ENCODE measurements around the gene NELFCD.

The NELFCD gene

GRCh38 chr20:59001068-59001448, 20.0 kb downstream of the NELFCD start:
- H3K9me3 ChIP-seq (ENCODE audit: control insufficient read depth, low read length): no peaks in the 10 kb centered on the region
- no peak overlapping the region for H4K91ac ChIP-seq (ENCODE audit: low read length)
- no peak overlapping the region for H2BK5ac ChIP-seq (ENCODE audit: low read depth, low read length, poor library complexity, severe bottlenecking)
- H3K23ac ChIP-seq (ENCODE audit: low read length in 2 of 2): no peak overlapping the region
- peaks cover 15% of the 10 kb centered on the region for H3K4me1 ChIP-seq (ENCODE audit: control insufficient read depth, insufficient read depth, low read depth, low read length)
- H2BK120ac ChIP-seq (ENCODE audit: low read depth, low read length): no peak overlapping the region
- H3K4ac ChIP-seq (ENCODE audit: low read depth in 1 of 2, low read length in 2 of 2): no peak overlapping the region
- no peak overlapping the region for H3K14ac ChIP-seq (ENCODE audit: low read length in 2 of 2)
- no peak for DNase-seq
- H3K18ac ChIP-seq (ENCODE audit: low read depth in 1 of 2, low read length in 2 of 2): no peak overlapping the region
- peaks cover 37% of the 10 kb centered on the region for H3K79me1 ChIP-seq (replicated peaks; ENCODE audit: low read length, poor library complexity, severe bottlenecking)
- H3K4me3 ChIP-seq (ENCODE audit: insufficient read depth in 1 of 2, low read depth in 1 of 2, low read length in 2 of 2): no peak overlapping the region
- no peak overlapping the region for H2AFZ ChIP-seq (ENCODE audit: low read depth, low read length)
- WGBS: 91% methylated on average over 13 of the region's 13 CpGs
- H3K9ac ChIP-seq (ENCODE audit: low read length): no peak overlapping the region
- H2BK12ac ChIP-seq (ENCODE audit: low read length in 2 of 2): no peak overlapping the region
- H2AK5ac ChIP-seq (ENCODE audit: low read length, severe bottlenecking): no peak overlapping the region
- no peak overlapping the region for H3K4me2 ChIP-seq (ENCODE audit: low read length, poor library complexity, severe bottlenecking)
- no peak overlapping the region for H2BK15ac ChIP-seq (ENCODE audit: low read depth, poor library complexity, severe bottlenecking)
- no peak overlapping the region for H4K8ac ChIP-seq (ENCODE audit: low read length)
- no peak overlapping the region for H3K27ac ChIP-seq (ENCODE audit: low read length, poor library complexity, severe bottlenecking)
- peaks cover 61 to 76% of the 10 kb centered on the region in 2 experiments for H3K36me3 ChIP-seq (ENCODE audit: control insufficient read depth in 1 of 2, insufficient read depth in 2 of 2, low read depth in 1 of 2, low read length in 2 of 2)
- no peaks in the 10 kb centered on the region for H3K27me3 ChIP-seq (ENCODE audit: control insufficient read depth in 1 of 2, insufficient read depth in 1 of 2, low read length in 2 of 2)

GRCh38 chr20:59001449-59002171, 20.6 kb downstream of the NELFCD start:
- WGBS: 95% methylated on average over 27 of the region's 27 CpGs
- Histone ChIP-seq H2AK5ac (ENCODE audit: low read length, severe bottlenecking) (no peak overlapping the region), H3K4me2 (ENCODE audit: low read length, poor library complexity, severe bottlenecking) (no peak overlapping the region), H2AFZ (ENCODE audit: low read depth, low read length) (no peak overlapping the region), H4K91ac (ENCODE audit: low read length) (no peak overlapping the region), H3K9me3 (ENCODE audit: control insufficient read depth, low read length) (no peaks in the 10 kb centered on the region), H3K27ac (ENCODE audit: low read length, poor library complexity, severe bottlenecking) (no peak overlapping the region), H3K4me3 (ENCODE audit: insufficient read depth in 1 of 2, low read depth in 1 of 2, low read length in 2 of 2) (no peak overlapping the region), H3K36me3 (ENCODE audit: control insufficient read depth in 1 of 2, insufficient read depth in 2 of 2, low read depth in 1 of 2, low read length in 2 of 2) (peaks cover 55 to 71% of the 10 kb centered on the region in 2 experiments), H3K23ac (ENCODE audit: low read length in 2 of 2) (no peak overlapping the region), H2BK120ac (ENCODE audit: low read depth, low read length) (no peak overlapping the region), H3K18ac (ENCODE audit: low read depth in 1 of 2, low read length in 2 of 2) (no peak overlapping the region), H3K4ac (ENCODE audit: low read depth in 1 of 2, low read length in 2 of 2) (no peak overlapping the region), H3K14ac (ENCODE audit: low read length in 2 of 2) (no peak overlapping the region), H4K8ac (ENCODE audit: low read length) (no peak overlapping the region), H3K4me1 (ENCODE audit: control insufficient read depth, insufficient read depth, low read depth, low read length) (peaks cover 17% of the 10 kb centered on the region), H2BK5ac (ENCODE audit: low read depth, low read length, poor library complexity, severe bottlenecking) (no peak overlapping the region), H2BK12ac (ENCODE audit: low read length in 2 of 2) (no peak overlapping the region), H2BK15ac (ENCODE audit: low read depth, poor library complexity, severe bottlenecking) (no peak overlapping the region), H3K27me3 (ENCODE audit: control insufficient read depth in 1 of 2, insufficient read depth in 1 of 2, low read length in 2 of 2) (no peaks in the 10 kb centered on the region), H3K9ac (ENCODE audit: low read length) (no peak overlapping the region), H3K79me1 (replicated peaks; ENCODE audit: low read length, poor library complexity, severe bottlenecking) (peaks cover 39% of the 10 kb centered on the region)
- no peak for DNase-seq

GRCh38 chr20:59002388-59002787, 21.3 kb downstream of the NELFCD start:
- Histone ChIP-seq H3K9ac (ENCODE audit: low read length) (no peak overlapping the region), H4K91ac (ENCODE audit: low read length) (no peak overlapping the region), H2BK5ac (ENCODE audit: low read depth, low read length, poor library complexity, severe bottlenecking) (no peak overlapping the region), H2BK12ac (ENCODE audit: low read length in 2 of 2) (no peak overlapping the region), H3K14ac (ENCODE audit: low read length in 2 of 2) (no peak overlapping the region), H3K27ac (ENCODE audit: low read length, poor library complexity, severe bottlenecking) (no peak overlapping the region), H2AK5ac (ENCODE audit: low read length, severe bottlenecking) (no peak overlapping the region), H3K27me3 (ENCODE audit: control insufficient read depth in 1 of 2, insufficient read depth in 1 of 2, low read length in 2 of 2) (no peaks in the 10 kb centered on the region), H3K23ac (ENCODE audit: low read length in 2 of 2) (no peak overlapping the region), H3K36me3 (ENCODE audit: control insufficient read depth in 1 of 2, insufficient read depth in 2 of 2, low read depth in 1 of 2, low read length in 2 of 2) (peaks cover 49 to 63% of the 10 kb centered on the region in 2 experiments), H3K4me1 (ENCODE audit: control insufficient read depth, insufficient read depth, low read depth, low read length) (peaks cover 23% of the 10 kb centered on the region), H2AFZ (ENCODE audit: low read depth, low read length) (no peak overlapping the region), H2BK120ac (ENCODE audit: low read depth, low read length) (no peak overlapping the region), H3K4ac (ENCODE audit: low read depth in 1 of 2, low read length in 2 of 2) (no peak overlapping the region), H3K4me3 (ENCODE audit: insufficient read depth in 1 of 2, low read depth in 1 of 2, low read length in 2 of 2) (no peak overlapping the region), H3K4me2 (ENCODE audit: low read length, poor library complexity, severe bottlenecking) (no peak overlapping the region), H3K9me3 (ENCODE audit: control insufficient read depth, low read length) (no peaks in the 10 kb centered on the region), H3K79me1 (replicated peaks; ENCODE audit: low read length, poor library complexity, severe bottlenecking) (peaks cover 39% of the 10 kb centered on the region), H2BK15ac (ENCODE audit: low read depth, poor library complexity, severe bottlenecking) (no peak overlapping the region), H3K18ac (ENCODE audit: low read depth in 1 of 2, low read length in 2 of 2) (no peak overlapping the region), H4K8ac (ENCODE audit: low read length) (no peak overlapping the region)
- DNase-seq: no peak
- 92% methylated on average over 7 of the region's 8 CpGs for WGBS

GRCh38 chr20:59002874-59003399, 21.9 kb downstream of the NELFCD start:
- Histone ChIP-seq H3K4me1 (ENCODE audit: control insufficient read depth, insufficient read depth, low read depth, low read length) (peaks cover 29% of the 10 kb centered on the region), H3K14ac (ENCODE audit: low read length in 2 of 2) (no peak overlapping the region), H3K9ac (ENCODE audit: low read length) (no peak overlapping the region), H3K27me3 (ENCODE audit: control insufficient read depth in 1 of 2, insufficient read depth in 1 of 2, low read length in 2 of 2) (no peaks in the 10 kb centered on the region), H2BK15ac (ENCODE audit: low read depth, poor library complexity, severe bottlenecking) (no peak overlapping the region), H3K4me2 (ENCODE audit: low read length, poor library complexity, severe bottlenecking) (no peak overlapping the region), H2AFZ (ENCODE audit: low read depth, low read length) (no peak overlapping the region), H2BK12ac (ENCODE audit: low read length in 2 of 2) (no peak overlapping the region), H2BK5ac (ENCODE audit: low read depth, low read length, poor library complexity, severe bottlenecking) (no peak overlapping the region), H4K91ac (ENCODE audit: low read length) (no peak overlapping the region), H3K18ac (ENCODE audit: low read depth in 1 of 2, low read length in 2 of 2) (no peak overlapping the region), H3K36me3 (ENCODE audit: control insufficient read depth in 1 of 2, insufficient read depth in 2 of 2, low read depth in 1 of 2, low read length in 2 of 2) (peaks cover 43 to 59% of the 10 kb centered on the region in 2 experiments), H3K27ac (ENCODE audit: low read length, poor library complexity, severe bottlenecking) (no peak overlapping the region), H3K4me3 (ENCODE audit: insufficient read depth in 1 of 2, low read depth in 1 of 2, low read length in 2 of 2) (no peak overlapping the region), H2BK120ac (ENCODE audit: low read depth, low read length) (no peak overlapping the region), H3K79me1 (replicated peaks; ENCODE audit: low read length, poor library complexity, severe bottlenecking) (peaks cover 39% of the 10 kb centered on the region), H2AK5ac (ENCODE audit: low read length, severe bottlenecking) (no peak overlapping the region), H3K9me3 (ENCODE audit: control insufficient read depth, low read length) (no peaks in the 10 kb centered on the region), H4K8ac (ENCODE audit: low read length) (no peak overlapping the region), H3K23ac (ENCODE audit: low read length in 2 of 2) (no peak overlapping the region), H3K4ac (ENCODE audit: low read depth in 1 of 2, low read length in 2 of 2) (no peak overlapping the region)
- 94% methylated on average over 17 of the region's 17 CpGs for WGBS
- no peak for DNase-seq

Measured in mesenchymal stem cell (in vitro differentiated cells and primary cell).